ENCODE results near the gene TMEM63B. TPM values are rescaled to one million over a fixed set of nuclear protein-coding genes. Genes with fewer than 3 reads are reported as not detected.
A peak's percentile ranks its signal among the peaks of the same experiment; 100 is the strongest.

Gene TMEM63B
- total RNA-seq, 1 donor from 2014 or later, result 33.4 TPM

- no peak for DNase-seq (ENCODE audit: low spot score)
- H3K4me3 Mint-ChIP-seq (ENCODE audit: unreplicated experiment), result peak overlapping the region; percentile 54
- no peak for TF ChIP-seq CTCF (IDR thresholded peaks at IDR 0.05; ENCODE audit: unreplicated experiment)
Observed at GRCh38 chr6:44135173-44135758, 7.9 kb downstream of the TMEM63B start.

GRCh38 chr6:44135875-44136274 is 8.5 kb downstream of the TMEM63B start:
- TF ChIP-seq CTCF (IDR thresholded peaks at IDR 0.05; ENCODE audit: unreplicated experiment), result no peak
- H3K36me3 Mint-ChIP-seq (ENCODE audit: low read depth, unreplicated experiment), result peaks cover 35% of the 10 kb centered on the region
- no peak overlapping the region for H3K27ac Mint-ChIP-seq (ENCODE audit: unreplicated experiment)
- no peaks in the 10 kb centered on the region for H3K9me3 Mint-ChIP-seq (ENCODE audit: unreplicated experiment)
- peaks cover 10% of the 10 kb centered on the region for H3K27me3 Mint-ChIP-seq (ENCODE audit: unreplicated experiment)
- H3K4me3 Mint-ChIP-seq (ENCODE audit: unreplicated experiment), result peak overlapping the region; percentile 54
- no peak for DNase-seq (ENCODE audit: low spot score)
- peaks cover 10% of the 10 kb centered on the region for H3K4me1 Mint-ChIP-seq (ENCODE audit: unreplicated experiment)

More at GRCh38 chr6:44135173-44135758, 7.9 kb downstream of the TMEM63B start:
- Mint-ChIP-seq H3K9me3 (ENCODE audit: unreplicated experiment) (no peaks in the 10 kb centered on the region), H3K36me3 (ENCODE audit: low read depth, unreplicated experiment) (peaks cover 28% of the 10 kb centered on the region), H3K27ac (ENCODE audit: unreplicated experiment) (no peak overlapping the region), H3K4me1 (ENCODE audit: unreplicated experiment) (peaks cover 10% of the 10 kb centered on the region), H3K27me3 (ENCODE audit: unreplicated experiment) (peaks cover 10% of the 10 kb centered on the region)

- no peak overlapping the region for H3K27ac Mint-ChIP-seq (ENCODE audit: unreplicated experiment)
- TF ChIP-seq CTCF (IDR thresholded peaks at IDR 0.05; ENCODE audit: unreplicated experiment), result no peak
Observed at GRCh38 chr6:44138717-44139350, 11.5 kb downstream of the TMEM63B start.

GRCh38 chr6:44139351-44139743 is 12.0 kb downstream of the TMEM63B start:
- Mint-ChIP-seq H3K27ac (ENCODE audit: unreplicated experiment) (peak overlapping the region; percentile 17), H3K36me3 (ENCODE audit: low read depth, unreplicated experiment) (peaks cover 49% of the 10 kb centered on the region), H3K9me3 (ENCODE audit: unreplicated experiment) (no peaks in the 10 kb centered on the region), H3K4me3 (ENCODE audit: unreplicated experiment) (no peak overlapping the region), H3K4me1 (ENCODE audit: unreplicated experiment) (peaks cover 7% of the 10 kb centered on the region), H3K27me3 (ENCODE audit: unreplicated experiment) (peaks cover 4% of the 10 kb centered on the region)
- TF ChIP-seq CTCF (IDR thresholded peaks at IDR 0.05; ENCODE audit: unreplicated experiment), result no peak
- no peak for DNase-seq (ENCODE audit: low spot score)

More at GRCh38 chr6:44138717-44139350, 11.5 kb downstream of the TMEM63B start:
- Mint-ChIP-seq H3K9me3 (ENCODE audit: unreplicated experiment) (no peaks in the 10 kb centered on the region), H3K27me3 (ENCODE audit: unreplicated experiment) (peaks cover 4% of the 10 kb centered on the region), H3K36me3 (ENCODE audit: low read depth, unreplicated experiment) (peaks cover 49% of the 10 kb centered on the region), H3K4me1 (ENCODE audit: unreplicated experiment) (peaks cover 9% of the 10 kb centered on the region), H3K4me3 (ENCODE audit: unreplicated experiment) (no peak overlapping the region)
- no peak for DNase-seq (ENCODE audit: low spot score)

GRCh38 chr6:44142835-44143234 is 15.5 kb downstream of the TMEM63B start:
- Mint-ChIP-seq H3K9me3 (ENCODE audit: unreplicated experiment) (no peaks in the 10 kb centered on the region), H3K4me3 (ENCODE audit: unreplicated experiment) (no peak overlapping the region), H3K27ac (ENCODE audit: unreplicated experiment) (no peak overlapping the region), H3K27me3 (ENCODE audit: unreplicated experiment) (peaks cover 5% of the 10 kb centered on the region), H3K4me1 (ENCODE audit: unreplicated experiment) (no peaks in the 10 kb centered on the region), H3K36me3 (ENCODE audit: low read depth, unreplicated experiment) (peaks cover 32% of the 10 kb centered on the region)
- DNase-seq (ENCODE audit: low spot score), result no peak
- TF ChIP-seq CTCF (IDR thresholded peaks at IDR 0.05; ENCODE audit: unreplicated experiment), result no peak
